Fibroblast of pulmonary artery (primary cell): ENCODE results near the gene ATP2B3.

Source experiments
- DNase-seq: peaks from one replicate; pipeline ENCODE4 v3.0.0-alpha.2; 2010; ENCODE audit warnings: low read depth
- H3K4me3 ChIP-seq: replicated peaks from 2 replicates; pipeline ENCODE4 v1.5.1; 2011; ENCODE audit warnings: low read depth, mild to moderate bottlenecking, control low read depth, low read length, moderate library complexity
- TF ChIP-seq, protein P1 (sequence below): IDR thresholded peaks from 2 replicates; pipeline ENCODE4 v1.5.1; 2011; ENCODE audit warnings: mild to moderate bottlenecking, control low read depth, low read length, inconsistent platforms; ENCODE audit errors: missing control alignments

Gene ATP2B3

DNA sequence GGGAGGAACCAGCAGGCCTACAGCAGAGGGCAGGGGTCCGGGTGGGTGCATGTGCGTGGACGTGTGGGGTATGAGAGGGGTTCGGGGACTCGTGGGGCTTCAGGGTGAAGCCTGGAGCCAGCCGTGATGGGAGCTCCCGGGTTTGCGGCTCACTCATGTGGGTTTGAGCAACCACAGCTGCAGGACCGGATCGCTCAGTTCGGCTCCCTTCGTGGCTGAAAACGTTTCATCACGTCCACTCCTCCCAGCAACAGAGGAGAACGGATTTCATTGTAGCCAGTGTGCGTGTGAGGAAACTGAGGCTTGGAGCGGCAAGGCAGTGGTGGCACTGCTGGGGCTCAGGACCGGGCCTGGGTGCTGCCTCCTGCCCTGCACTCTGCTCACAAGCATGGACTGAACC lies 12.1 kb upstream of the ATP2B3 start:
- TF ChIP-seq, protein P1, sequence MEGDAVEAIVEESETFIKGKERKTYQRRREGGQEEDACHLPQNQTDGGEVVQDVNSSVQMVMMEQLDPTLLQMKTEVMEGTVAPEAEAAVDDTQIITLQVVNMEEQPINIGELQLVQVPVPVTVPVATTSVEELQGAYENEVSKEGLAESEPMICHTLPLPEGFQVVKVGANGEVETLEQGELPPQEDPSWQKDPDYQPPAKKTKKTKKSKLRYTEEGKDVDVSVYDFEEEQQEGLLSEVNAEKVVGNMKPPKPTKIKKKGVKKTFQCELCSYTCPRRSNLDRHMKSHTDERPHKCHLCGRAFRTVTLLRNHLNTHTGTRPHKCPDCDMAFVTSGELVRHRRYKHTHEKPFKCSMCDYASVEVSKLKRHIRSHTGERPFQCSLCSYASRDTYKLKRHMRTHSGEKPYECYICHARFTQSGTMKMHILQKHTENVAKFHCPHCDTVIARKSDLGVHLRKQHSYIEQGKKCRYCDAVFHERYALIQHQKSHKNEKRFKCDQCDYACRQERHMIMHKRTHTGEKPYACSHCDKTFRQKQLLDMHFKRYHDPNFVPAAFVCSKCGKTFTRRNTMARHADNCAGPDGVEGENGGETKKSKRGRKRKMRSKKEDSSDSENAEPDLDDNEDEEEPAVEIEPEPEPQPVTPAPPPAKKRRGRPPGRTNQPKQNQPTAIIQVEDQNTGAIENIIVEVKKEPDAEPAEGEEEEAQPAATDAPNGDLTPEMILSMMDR, result no peak
- H3K4me3 ChIP-seq, result no peak overlapping the region
- no peak for DNase-seq

DNA sequence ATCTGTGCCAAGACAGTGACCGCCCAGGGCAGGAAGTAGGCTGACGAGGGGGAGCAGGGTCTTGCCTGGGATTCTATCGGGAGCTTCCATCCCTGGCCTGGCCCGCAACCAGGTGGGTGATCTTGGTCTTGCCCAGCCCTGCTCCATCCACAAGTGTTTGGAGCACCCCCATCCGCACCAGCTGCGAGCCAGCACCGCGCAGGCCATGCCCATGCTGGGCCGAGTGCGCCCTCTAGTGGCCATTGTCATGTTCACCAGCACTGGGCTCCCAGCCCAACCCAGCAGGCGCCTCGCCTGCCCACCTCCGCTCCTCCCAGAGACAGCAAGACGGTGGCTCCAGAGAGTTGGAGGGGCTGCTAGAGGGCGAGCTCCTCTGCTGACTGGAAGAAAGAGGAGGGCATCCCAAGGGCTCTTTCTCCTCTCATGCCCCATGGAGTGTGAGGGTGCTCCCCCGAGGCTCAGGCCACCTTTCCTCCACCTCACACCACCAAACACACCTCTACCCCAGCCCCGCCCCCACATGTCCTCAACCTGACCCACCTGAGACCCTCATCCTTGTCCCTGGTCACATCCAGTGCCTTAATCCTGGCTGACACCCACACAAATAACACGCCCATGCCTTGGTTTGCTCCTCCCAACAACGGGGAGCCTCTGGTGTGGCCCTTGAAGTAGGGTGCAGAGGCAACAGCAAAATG lies 9.8 kb upstream of the ATP2B3 start:
- TF ChIP-seq, protein P1, result peak; percentile 52
- H3K4me3 ChIP-seq, result no peak overlapping the region
- peak; percentile 73 for DNase-seq

DNA sequence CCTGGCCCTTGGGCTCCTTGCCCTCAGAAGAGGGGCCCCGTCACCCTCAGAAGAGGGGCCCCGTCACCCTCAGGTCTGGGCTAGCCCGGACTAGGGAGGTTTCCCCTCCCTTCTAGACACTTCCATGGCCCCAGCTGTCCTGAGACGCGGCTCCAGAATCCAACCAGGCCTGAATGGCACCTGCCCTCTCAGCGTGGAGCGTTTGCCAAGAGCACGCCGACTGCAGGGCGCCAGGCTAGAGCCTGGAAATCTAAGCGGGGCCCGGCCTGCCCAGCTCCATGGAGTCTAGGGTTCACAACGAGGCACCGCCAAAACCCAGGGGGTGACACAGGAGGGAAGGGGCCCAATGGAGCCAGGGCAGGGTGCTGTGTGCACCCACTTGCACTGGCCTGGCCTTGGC lies 7.8 kb upstream of the ATP2B3 start:
- no peak overlapping the region for H3K4me3 ChIP-seq
- TF ChIP-seq, protein P1, result no peak
- DNase-seq, result no peak

DNA sequence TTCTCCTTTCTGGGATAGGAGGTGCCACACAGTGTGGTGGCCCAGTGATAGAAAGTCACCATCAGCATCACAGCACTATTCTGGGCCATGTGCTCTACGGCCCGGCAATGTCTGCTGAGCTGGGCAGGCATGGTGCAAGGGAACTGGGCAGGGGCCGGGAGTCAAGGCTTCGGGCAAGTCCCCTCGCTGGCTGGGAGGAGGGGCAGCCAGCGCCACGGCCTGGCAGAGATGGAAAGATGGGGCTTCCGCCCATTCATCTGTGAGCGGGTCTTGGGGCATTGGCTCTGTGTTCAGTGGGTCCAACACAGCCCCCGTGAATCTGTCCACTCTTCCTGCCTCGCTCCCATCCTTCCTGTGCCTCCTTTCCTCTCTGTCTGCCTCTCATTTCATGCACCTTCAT lies 7.1 kb upstream of the ATP2B3 start:
- no peak for DNase-seq
- H3K4me3 ChIP-seq, result no peak overlapping the region
- TF ChIP-seq, protein P1, result no peak

DNA sequence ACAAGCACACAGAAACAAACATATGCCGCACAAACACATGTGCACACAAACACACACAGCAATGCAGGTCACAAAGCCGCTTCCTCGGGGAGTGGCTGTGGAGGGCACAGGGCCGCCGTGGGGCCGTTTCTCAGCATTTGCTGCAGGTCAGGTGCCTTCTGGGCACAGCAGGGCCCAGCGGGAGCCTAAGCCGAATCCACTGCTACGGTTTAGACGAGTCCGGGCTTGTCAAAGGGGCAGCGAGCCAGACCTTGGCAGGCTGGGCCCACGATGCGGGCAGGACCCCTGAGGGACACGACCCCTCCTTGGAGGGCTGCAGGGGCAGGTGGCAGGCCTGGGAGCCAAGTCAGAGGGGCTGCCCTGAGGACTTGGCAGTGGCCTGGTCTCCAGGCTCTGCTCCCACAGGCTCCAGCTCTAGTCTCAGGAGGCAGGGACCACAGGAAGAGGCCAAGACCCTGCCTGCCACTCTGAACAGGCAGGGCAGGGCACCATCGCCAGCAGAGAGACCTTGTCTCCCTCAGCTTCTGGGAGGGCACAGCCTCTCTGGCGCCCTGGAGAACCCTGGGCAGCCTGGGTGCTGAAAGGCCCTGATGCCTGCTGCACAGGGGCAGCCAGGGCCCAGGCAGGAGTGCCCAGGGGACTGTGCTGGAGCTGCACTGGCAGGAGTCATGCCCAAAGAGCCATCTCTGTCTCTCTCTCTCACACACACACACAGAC lies 5.5 kb upstream of the ATP2B3 start:
- no peak for DNase-seq
- H3K4me3 ChIP-seq, result no peak overlapping the region
- TF ChIP-seq, protein P1, result no peak

DNA sequence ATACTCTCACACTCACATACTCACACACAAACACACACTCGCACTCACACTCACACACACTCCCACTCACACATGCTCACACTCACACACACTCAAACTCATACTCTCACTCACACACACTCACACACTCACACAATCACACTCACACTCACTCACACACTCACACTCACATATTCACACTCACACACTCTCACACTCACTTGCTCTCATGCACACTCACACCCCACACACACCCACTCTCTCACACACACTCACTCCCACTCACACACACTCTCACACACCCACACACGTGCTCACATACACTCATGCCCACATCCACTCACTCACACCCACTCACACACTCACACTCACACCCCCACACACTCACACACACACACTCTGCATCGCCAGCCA lies 4.9 kb upstream of the ATP2B3 start:
- no peak overlapping the region for H3K4me3 ChIP-seq
- TF ChIP-seq, protein P1, result no peak
- no peak for DNase-seq
